Neural cell (in vitro differentiated cells): ENCODE measurements around the gene RBFOX2. TPM values are rescaled to one million over a fixed set of nuclear protein-coding genes. Genes with fewer than 3 reads are reported as not detected.

Experiments
- H2AFZ ChIP-seq: fragments of 200-600, 300-800 bp; sonication (generic), shearing (Covaris generic); 2 replicates; pipeline ENCODE4 v1.6.0; 2014; ENCODE audit warnings: low read depth, mild to moderate bottlenecking, antibody characterized with exemption, low read length, moderate library complexity
- H3F3A ChIP-seq: fragments of 200-600 bp; shearing (Covaris generic); 2 replicates; pipeline ENCODE4 v1.6.1; 2016; ENCODE audit warnings: mild to moderate bottlenecking, moderate library complexity, mixed read lengths, antibody characterized with exemption, low read length; ENCODE audit not compliant: insufficient read depth, poor library complexity, severe bottlenecking
- H3K27ac ChIP-seq: fragments of 200-600, 300-800 bp; sonication (generic), shearing (Covaris generic); 2 replicates; pipeline ENCODE4 v1.5.1; 2014; ENCODE audit warnings: mild to moderate bottlenecking, low read length, moderate library complexity
- H3K27me3 ChIP-seq: fragments of 300-800, 200-600 bp; sonication (generic), shearing (Covaris generic); 2 replicates; pipeline ENCODE4 v1.6.0; 2014; ENCODE audit warnings: mild to moderate bottlenecking, low read depth, low read length, moderate library complexity; ENCODE audit not compliant: insufficient read depth
- H3K36me3 ChIP-seq: fragments of 300-800, 200-600 bp; sonication (generic), shearing (Covaris generic); 2 replicates; pipeline ENCODE4 v1.5.1; 2014; ENCODE audit warnings: mild to moderate bottlenecking, antibody characterized with exemption, low read length, moderate library complexity; ENCODE audit not compliant: insufficient read depth
- H3K4me2 ChIP-seq: fragments of 300-800, 200-600 bp; sonication (generic), shearing (Covaris generic); 2 replicates; pipeline ENCODE4 v1.6.0; 2014; ENCODE audit warnings: mild to moderate bottlenecking, low read length
- H3K4me3 ChIP-seq: fragments of 300-800, 200-600 bp; sonication (generic), shearing (Covaris generic); 2 replicates; pipeline ENCODE4 v1.5.1; 2014; ENCODE audit warnings: mild to moderate bottlenecking, low read length, moderate library complexity
- H3K79me2 ChIP-seq: fragments of 200-600 bp; shearing (Covaris generic); replicated peaks from 2 replicates; pipeline ENCODE4 v1.6.0; 2014; ENCODE audit warnings: mild to moderate bottlenecking, low read length, moderate library complexity; ENCODE audit not compliant: insufficient read depth
- H3K9ac ChIP-seq: fragments of 300-800, 200-600 bp; sonication (generic), shearing (Covaris generic); 2 replicates; pipeline ENCODE4 v1.6.1; 2016; ENCODE audit warnings: mild to moderate bottlenecking, low read length, mixed read lengths
- H3K9me2 ChIP-seq: fragments of 200-600 bp; shearing (Covaris generic); 2 replicates; pipeline ENCODE4 v1.6.1; 2016; ENCODE audit warnings: mild to moderate bottlenecking, low read length, mixed read lengths; ENCODE audit not compliant: insufficient read depth
- H3K9me3 ChIP-seq: fragments of 200-600, 300-800 bp; sonication (generic), shearing (Covaris generic); 2 replicates; pipeline ENCODE4 v1.6.1; 2016; ENCODE audit warnings: mild to moderate bottlenecking, mixed run types, low read length, moderate library complexity, mixed read lengths
- H4K20me1 ChIP-seq: fragments of 200-600 bp; shearing (Covaris generic); 2 replicates; pipeline ENCODE4 v1.6.1; 2016; ENCODE audit warnings: mild to moderate bottlenecking, mixed run types; ENCODE audit not compliant: insufficient read depth
- EP300 ChIP-seq: fragments of 450-650 bp; conservative IDR thresholded peaks from 2 replicates; pipeline ENCODE4 v1.6.1; 2014; ENCODE audit warnings: antibody characterized with exemption, mild to moderate bottlenecking, moderate library complexity; ENCODE audit not compliant: poor library complexity, severe bottlenecking
- EZH2 ChIP-seq: fragments of 200-600, 300-800 bp; shearing (Covaris generic), sonication (generic); IDR thresholded peaks from 2 replicates; pipeline ENCODE4 v1.6.1; 2014; ENCODE audit warnings: antibody characterized with exemption, low read length, borderline replicate concordance, mild to moderate bottlenecking; ENCODE audit not compliant: insufficient read depth, poor library complexity, severe bottlenecking
- MXI1 ChIP-seq: fragments of 450-650 bp; conservative IDR thresholded peaks from 2 replicates; pipeline ENCODE4 v1.6.1; 2014; ENCODE audit warnings: antibody characterized with exemption, mild to moderate bottlenecking; ENCODE audit not compliant: poor library complexity, severe bottlenecking
- POLR2AphosphoS5 ChIP-seq: IDR thresholded peaks from 2 replicates; pipeline ENCODE4 v1.6.1; 2012
- RAD21 ChIP-seq: fragments of 450-650 bp; conservative IDR thresholded peaks from 2 replicates; pipeline ENCODE4 v1.6.1; 2014; ENCODE audit warnings: antibody characterized with exemption, mild to moderate bottlenecking, moderate library complexity
- SMC3 ChIP-seq: fragments of 450-650 bp; conservative IDR thresholded peaks from 2 replicates; pipeline ENCODE4 v1.6.1; 2014; ENCODE audit warnings: antibody characterized with exemption, mild to moderate bottlenecking, moderate library complexity; ENCODE audit not compliant: poor library complexity
- TAF1 ChIP-seq: IDR thresholded peaks from 2 replicates; pipeline ENCODE4 v1.6.1; 2012; ENCODE audit warnings: low read depth
- polyA plus RNA-seq: library from polyadenylated mRNA; depleted of rRNA; stranded (reverse); fragments of >200 nt; gene quantifications from 2 replicates; pipeline ENCODE4 v1.2.3, GENCODE V29; 2014
- TF ChIP-seq, protein P1 (sequence below): fragments of 450-650 bp; IDR thresholded peaks from 2 replicates; pipeline ENCODE4 v1.5.1; 2014; ENCODE audit warnings: antibody characterized with exemption, mild to moderate bottlenecking, moderate library complexity; ENCODE audit not compliant: poor library complexity, severe bottlenecking
- TF ChIP-seq, protein P2 (sequence below): IDR thresholded peaks from 2 replicates; pipeline ENCODE4 v1.6.1; 2012; ENCODE audit warnings: borderline replicate concordance

RBFOX2 gene
- polyA plus RNA-seq, 1 donor from 2014 or later = 529 TPM

DNA sequence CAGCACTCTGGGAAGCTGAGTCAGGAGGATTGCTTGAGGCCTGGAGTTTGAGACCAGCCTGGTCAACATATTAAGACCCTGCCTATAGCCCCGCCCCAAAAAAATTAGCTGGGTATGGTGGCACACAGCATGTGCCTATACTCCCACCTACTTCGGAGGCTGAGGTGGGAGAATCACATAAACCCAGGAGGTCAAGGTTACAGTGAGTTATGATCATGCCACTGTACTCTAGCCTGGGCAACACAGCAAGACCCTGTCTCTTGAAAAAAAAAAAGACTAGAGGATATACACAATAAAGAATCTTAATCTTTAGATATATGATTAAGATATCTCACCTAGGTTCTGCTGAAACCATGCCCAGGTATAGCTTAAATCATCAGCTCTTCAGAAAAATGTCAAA, 174.3 kb downstream of the RBFOX2 start:
- Histone ChIP-seq H2AFZ (no peak overlapping the region), H3K27me3 (no peaks in the 10 kb centered on the region), H3K4me2 (no peak overlapping the region), H3K9ac (no peak overlapping the region), H3K9me2 (no peaks in the 10 kb centered on the region), H3K79me2 (peaks cover 18% of the 10 kb centered on the region), H3K27ac (no peak overlapping the region), H3F3A (no peaks in the 10 kb centered on the region), H3K9me3 (no peaks in the 10 kb centered on the region), H3K4me3 (no peak overlapping the region), H3K36me3 (no peaks in the 10 kb centered on the region), H4K20me1 (no peaks in the 10 kb centered on the region)
- TF ChIP-seq POLR2AphosphoS5 (no peak), EP300 (no peak), SMC3 (no peak), EZH2 (no peak), MXI1 (no peak), RAD21 (no peak), TAF1 (no peak)
- TF ChIP-seq, protein P1, sequence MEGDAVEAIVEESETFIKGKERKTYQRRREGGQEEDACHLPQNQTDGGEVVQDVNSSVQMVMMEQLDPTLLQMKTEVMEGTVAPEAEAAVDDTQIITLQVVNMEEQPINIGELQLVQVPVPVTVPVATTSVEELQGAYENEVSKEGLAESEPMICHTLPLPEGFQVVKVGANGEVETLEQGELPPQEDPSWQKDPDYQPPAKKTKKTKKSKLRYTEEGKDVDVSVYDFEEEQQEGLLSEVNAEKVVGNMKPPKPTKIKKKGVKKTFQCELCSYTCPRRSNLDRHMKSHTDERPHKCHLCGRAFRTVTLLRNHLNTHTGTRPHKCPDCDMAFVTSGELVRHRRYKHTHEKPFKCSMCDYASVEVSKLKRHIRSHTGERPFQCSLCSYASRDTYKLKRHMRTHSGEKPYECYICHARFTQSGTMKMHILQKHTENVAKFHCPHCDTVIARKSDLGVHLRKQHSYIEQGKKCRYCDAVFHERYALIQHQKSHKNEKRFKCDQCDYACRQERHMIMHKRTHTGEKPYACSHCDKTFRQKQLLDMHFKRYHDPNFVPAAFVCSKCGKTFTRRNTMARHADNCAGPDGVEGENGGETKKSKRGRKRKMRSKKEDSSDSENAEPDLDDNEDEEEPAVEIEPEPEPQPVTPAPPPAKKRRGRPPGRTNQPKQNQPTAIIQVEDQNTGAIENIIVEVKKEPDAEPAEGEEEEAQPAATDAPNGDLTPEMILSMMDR = no peak
- TF ChIP-seq, protein P2, sequence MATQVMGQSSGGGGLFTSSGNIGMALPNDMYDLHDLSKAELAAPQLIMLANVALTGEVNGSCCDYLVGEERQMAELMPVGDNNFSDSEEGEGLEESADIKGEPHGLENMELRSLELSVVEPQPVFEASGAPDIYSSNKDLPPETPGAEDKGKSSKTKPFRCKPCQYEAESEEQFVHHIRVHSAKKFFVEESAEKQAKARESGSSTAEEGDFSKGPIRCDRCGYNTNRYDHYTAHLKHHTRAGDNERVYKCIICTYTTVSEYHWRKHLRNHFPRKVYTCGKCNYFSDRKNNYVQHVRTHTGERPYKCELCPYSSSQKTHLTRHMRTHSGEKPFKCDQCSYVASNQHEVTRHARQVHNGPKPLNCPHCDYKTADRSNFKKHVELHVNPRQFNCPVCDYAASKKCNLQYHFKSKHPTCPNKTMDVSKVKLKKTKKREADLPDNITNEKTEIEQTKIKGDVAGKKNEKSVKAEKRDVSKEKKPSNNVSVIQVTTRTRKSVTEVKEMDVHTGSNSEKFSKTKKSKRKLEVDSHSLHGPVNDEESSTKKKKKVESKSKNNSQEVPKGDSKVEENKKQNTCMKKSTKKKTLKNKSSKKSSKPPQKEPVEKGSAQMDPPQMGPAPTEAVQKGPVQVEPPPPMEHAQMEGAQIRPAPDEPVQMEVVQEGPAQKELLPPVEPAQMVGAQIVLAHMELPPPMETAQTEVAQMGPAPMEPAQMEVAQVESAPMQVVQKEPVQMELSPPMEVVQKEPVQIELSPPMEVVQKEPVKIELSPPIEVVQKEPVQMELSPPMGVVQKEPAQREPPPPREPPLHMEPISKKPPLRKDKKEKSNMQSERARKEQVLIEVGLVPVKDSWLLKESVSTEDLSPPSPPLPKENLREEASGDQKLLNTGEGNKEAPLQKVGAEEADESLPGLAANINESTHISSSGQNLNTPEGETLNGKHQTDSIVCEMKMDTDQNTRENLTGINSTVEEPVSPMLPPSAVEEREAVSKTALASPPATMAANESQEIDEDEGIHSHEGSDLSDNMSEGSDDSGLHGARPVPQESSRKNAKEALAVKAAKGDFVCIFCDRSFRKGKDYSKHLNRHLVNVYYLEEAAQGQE = no peak

GRCh38 chr22:35852076-35852475, 176.5 kb downstream of the RBFOX2 start:
- Histone ChIP-seq H3K79me2 (peaks cover 15% of the 10 kb centered on the region), H3K9ac (no peak overlapping the region), H3K4me3 (no peak overlapping the region), H3K27me3 (no peaks in the 10 kb centered on the region), H3K9me3 (no peaks in the 10 kb centered on the region), H3F3A (no peaks in the 10 kb centered on the region), H3K27ac (no peak overlapping the region), H3K4me2 (no peak overlapping the region), H3K36me3 (no peaks in the 10 kb centered on the region), H4K20me1 (no peaks in the 10 kb centered on the region), H3K9me2 (no peaks in the 10 kb centered on the region), H2AFZ (no peak overlapping the region)
- TF ChIP-seq TAF1 (no peak), EZH2 (no peak), EP300 (no peak), SMC3 (no peak), RAD21 (no peak), POLR2AphosphoS5 (no peak), MXI1 (no peak)
- TF ChIP-seq, protein P1 = no peak
- TF ChIP-seq, protein P2 = no peak
